HEK293 (cell line): ENCODE results near the gene GREB1L.

Experiments
- ZBTB8A ChIP-seq: fragments of 450-650 bp; formaldehyde crosslinking; IDR thresholded peaks from 2 replicates; pipeline ENCODE4 v1.5.1; 2016; ENCODE audit warnings: missing biosample characterization, missing genetic modification characterization
- ZNF366 ChIP-seq: fragments of 450-650 bp; formaldehyde crosslinking; conservative IDR thresholded peaks from 2 replicates; pipeline ENCODE4 v1.5.1; 2016; ENCODE audit warnings: missing biosample characterization, missing genetic modification characterization
- TF ChIP-seq, protein P1 (sequence below): fragments of 450-650 bp; formaldehyde crosslinking; IDR thresholded peaks from 2 replicates; pipeline ENCODE4 v1.5.1; 2016; ENCODE audit warnings: missing biosample characterization, missing genetic modification characterization

GRCh38 chr18:21230436-21230835 lies 11.6 kb upstream of the GREB1L start:
- TF ChIP-seq, protein P1, sequence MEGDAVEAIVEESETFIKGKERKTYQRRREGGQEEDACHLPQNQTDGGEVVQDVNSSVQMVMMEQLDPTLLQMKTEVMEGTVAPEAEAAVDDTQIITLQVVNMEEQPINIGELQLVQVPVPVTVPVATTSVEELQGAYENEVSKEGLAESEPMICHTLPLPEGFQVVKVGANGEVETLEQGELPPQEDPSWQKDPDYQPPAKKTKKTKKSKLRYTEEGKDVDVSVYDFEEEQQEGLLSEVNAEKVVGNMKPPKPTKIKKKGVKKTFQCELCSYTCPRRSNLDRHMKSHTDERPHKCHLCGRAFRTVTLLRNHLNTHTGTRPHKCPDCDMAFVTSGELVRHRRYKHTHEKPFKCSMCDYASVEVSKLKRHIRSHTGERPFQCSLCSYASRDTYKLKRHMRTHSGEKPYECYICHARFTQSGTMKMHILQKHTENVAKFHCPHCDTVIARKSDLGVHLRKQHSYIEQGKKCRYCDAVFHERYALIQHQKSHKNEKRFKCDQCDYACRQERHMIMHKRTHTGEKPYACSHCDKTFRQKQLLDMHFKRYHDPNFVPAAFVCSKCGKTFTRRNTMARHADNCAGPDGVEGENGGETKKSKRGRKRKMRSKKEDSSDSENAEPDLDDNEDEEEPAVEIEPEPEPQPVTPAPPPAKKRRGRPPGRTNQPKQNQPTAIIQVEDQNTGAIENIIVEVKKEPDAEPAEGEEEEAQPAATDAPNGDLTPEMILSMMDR: no peak
- TF ChIP-seq ZNF366 (tag by site-specific recombination): no peak
- no peak for TF ChIP-seq ZBTB8A (tag by site-specific recombination)
